SK-N-SH (cell line): Measurements from ENCODE around the gene NRF1.

Experiments used
- CHD2 ChIP-seq: fragments of 150-350 bp; IDR thresholded peaks from 2 replicates; pipeline ENCODE4 v1.6.1; 2018; ENCODE audit warnings: low read length; ENCODE audit not compliant: partially characterized antibody
- CTCF ChIP-seq: fragments of 200-600 bp; sonication (generic); IDR thresholded peaks from 2 replicates; pipeline ENCODE4 v1.6.1; 2017; ENCODE audit warnings: antibody characterized with exemption, mild to moderate bottlenecking, moderate library complexity
- GABPA ChIP-seq: IDR thresholded peaks from 2 replicates; pipeline ENCODE4 v1.4.0; 2012; ENCODE audit warnings: low read depth, mild to moderate bottlenecking
- MAX ChIP-seq: IDR thresholded peaks from 2 replicates; pipeline ENCODE4 v1.4.0; 2012; ENCODE audit warnings: low read depth
- PBX3 ChIP-seq: IDR thresholded peaks from 2 replicates; pipeline ENCODE4; 2012
- SIN3A ChIP-seq: IDR thresholded peaks from 2 replicates; pipeline ENCODE4 v1.6.1; 2012; ENCODE audit warnings: low read depth, mild to moderate bottlenecking, low read length, moderate library complexity, borderline replicate concordance

- no peak for TF ChIP-seq SIN3A
- TF ChIP-seq CTCF, result no peak
- no peak for TF ChIP-seq GABPA
- no peak for TF ChIP-seq CHD2
- no peak for TF ChIP-seq PBX3
- TF ChIP-seq MAX, result no peak
These were observed 5.7 kb downstream of the NRF1 start for GRCh38 chr7:129617178-129617577.
